H9 (cell line): Measurements from ENCODE around the gene BIN1. TPM values are rescaled to one million over a fixed set of nuclear protein-coding genes. Genes with fewer than 3 reads are reported as not detected.

Source experiments
- DNase-seq: peaks from one replicate; pipeline ENCODE4 v3.0.0-alpha.2; 2017
- H2AFZ ChIP-seq: one replicate; pipeline ENCODE4 v1.6.1; 2013; ENCODE audit warnings: mild to moderate bottlenecking, low read length, control low read depth, moderate library complexity
- H2AK5ac ChIP-seq: 2 replicates; pipeline ENCODE4 v1.6.1; 2013; ENCODE audit warnings: low read length, control low read depth, mixed read lengths; ENCODE audit not compliant: insufficient read length
- H2BK120ac ChIP-seq: one replicate; pipeline ENCODE4 v1.6.1; 2013; ENCODE audit warnings: low read depth, mild to moderate bottlenecking, low read length, control low read depth, inconsistent platforms; ENCODE audit not compliant: poor library complexity, severe bottlenecking
- H2BK12ac ChIP-seq: 2 replicates; pipeline ENCODE4 v1.6.1; 2013; ENCODE audit warnings: low read length, control low read depth, mixed read lengths, low read depth; ENCODE audit not compliant: insufficient read length
- H2BK15ac ChIP-seq: 2 replicates; pipeline ENCODE4 v1.6.1; 2013; ENCODE audit warnings: low read depth, low read length, control low read depth
- H2BK20ac ChIP-seq: one replicate; pipeline ENCODE4 v1.6.1; 2013; ENCODE audit warnings: low read depth, mild to moderate bottlenecking, low read length, control low read depth, inconsistent platforms; ENCODE audit not compliant: poor library complexity, severe bottlenecking
- H2BK5ac ChIP-seq: 2 replicates; pipeline ENCODE4 v1.6.1; 2013; ENCODE audit warnings: low read length, control low read depth, mixed read lengths; ENCODE audit not compliant: insufficient read length
- H3K14ac ChIP-seq: 2 replicates; pipeline ENCODE4 v1.6.1; 2013; ENCODE audit warnings: low read length, control low read depth; ENCODE audit not compliant: insufficient read depth
- H3K18ac ChIP-seq: 2 replicates; pipeline ENCODE4 v1.6.1; 2013; ENCODE audit warnings: low read depth, mild to moderate bottlenecking, mixed read lengths, low read length, control low read depth; ENCODE audit not compliant: insufficient read length
- H3K23ac ChIP-seq: 2 replicates; pipeline ENCODE4 v1.6.1; 2013; ENCODE audit warnings: low read length, control low read depth, mixed read lengths, low read depth; ENCODE audit not compliant: insufficient read length
- H3K23me2 ChIP-seq: 2 replicates; pipeline ENCODE4 v1.6.1; 2013; ENCODE audit warnings: low read depth, mild to moderate bottlenecking, mixed read lengths, low read length, control low read depth; ENCODE audit not compliant: insufficient read length, poor library complexity, severe bottlenecking
- H3K27ac ChIP-seq: 2 replicates; pipeline ENCODE4 v1.5.1; 2013; ENCODE audit warnings: low read length, control low read depth, mixed read lengths, low read depth; ENCODE audit not compliant: insufficient read length
- H3K27me3 ChIP-seq: 2 replicates; pipeline ENCODE4 v1.6.1; 2013; ENCODE audit warnings: low read length, control low read depth, inconsistent platforms; ENCODE audit not compliant: insufficient read depth
- H3K4ac ChIP-seq: 2 replicates; pipeline ENCODE4 v1.6.1; 2013; ENCODE audit warnings: low read depth, mild to moderate bottlenecking, control low read depth, inconsistent platforms, low read length, moderate library complexity
- H3K4me1 ChIP-seq: 2 replicates; pipeline ENCODE4 v1.6.1; 2013; ENCODE audit warnings: low read length, control low read depth, inconsistent platforms; ENCODE audit not compliant: insufficient read depth
- H3K4me2 ChIP-seq: 2 replicates; pipeline ENCODE4 v1.6.1; 2013; ENCODE audit warnings: low read length, control low read depth, mixed read lengths; ENCODE audit not compliant: insufficient read length, insufficient read depth
- H3K56ac ChIP-seq: 2 replicates; pipeline ENCODE4 v1.6.1; 2013; ENCODE audit warnings: low read depth, mild to moderate bottlenecking, mixed read lengths, low read length, control low read depth; ENCODE audit not compliant: insufficient read length
- H3K79me1 ChIP-seq: 2 replicates; pipeline ENCODE4 v1.6.1; 2013; ENCODE audit warnings: low read depth, mild to moderate bottlenecking, moderate library complexity, low read length, control low read depth, inconsistent platforms; ENCODE audit not compliant: insufficient read depth, poor library complexity, severe bottlenecking
- H3K79me2 ChIP-seq: 2 replicates; pipeline ENCODE4 v1.6.1; 2013; ENCODE audit warnings: low read length, control low read depth, inconsistent platforms; ENCODE audit not compliant: insufficient read depth
- H3K9ac ChIP-seq: 2 replicates; pipeline ENCODE4 v1.6.1; 2013; ENCODE audit warnings: low read length, control low read depth, mixed read lengths; ENCODE audit not compliant: insufficient read length; ENCODE audit errors: extremely low read depth
- H3K9me3 ChIP-seq: one replicate; pipeline ENCODE4 v1.6.1; 2013; ENCODE audit warnings: low read depth, low read length, inconsistent platforms; ENCODE audit not compliant: control insufficient read depth
- H3T11ph ChIP-seq: one replicate; pipeline ENCODE4 v1.6.1; 2013; ENCODE audit warnings: mild to moderate bottlenecking, low read length, control low read depth, inconsistent platforms
- H4K20me1 ChIP-seq: one replicate; pipeline ENCODE4 v1.6.1; 2013; ENCODE audit not compliant: control insufficient read depth, insufficient read length, insufficient read depth
- H4K5ac ChIP-seq: 2 replicates; pipeline ENCODE4 v1.6.1; 2013; ENCODE audit warnings: low read depth, mild to moderate bottlenecking, mixed read lengths, low read length, control low read depth; ENCODE audit not compliant: insufficient read length
- H4K8ac ChIP-seq: replicated peaks from 2 replicates; pipeline ENCODE4 v1.6.1; 2013; ENCODE audit warnings: low read length, control low read depth, mixed read lengths, low read depth; ENCODE audit not compliant: insufficient read length
- H4K91ac ChIP-seq: 2 replicates; pipeline ENCODE4 v1.6.1; 2013; ENCODE audit warnings: low read depth, mild to moderate bottlenecking, moderate library complexity, mixed read lengths, low read length, control low read depth; ENCODE audit not compliant: insufficient read length
- H3K27ac Mint-ChIP-seq, 3 experiments: 2 replicates in 2 of 3; 3 replicates in 1 of 3; pipeline ENCODE4 v1.8.0; 2020 to 2021; ENCODE audit warnings: mixed read lengths in 3 of 3, mild to moderate bottlenecking in 1 of 3, moderate library complexity in 1 of 3
- H3K27me3 Mint-ChIP-seq: 2 replicates; pipeline ENCODE4 v1.8.0; 2021; ENCODE audit warnings: low read depth, mild to moderate bottlenecking, moderate library complexity, mixed read lengths
- H3K36me3 Mint-ChIP-seq, 3 experiments: 2 replicates in 2 of 3; 3 replicates in 1 of 3; pipeline ENCODE4 v1.8.0; 2020 to 2021; ENCODE audit warnings: low read depth in 3 of 3, mixed read lengths in 3 of 3; ENCODE audit not compliant: insufficient read depth in 1 of 3
- H3K4me1 Mint-ChIP-seq, 2 experiments: 2 replicates each; pipeline ENCODE4 v1.8.0; 2020; ENCODE audit warnings: mixed read lengths in 2 of 2
- H3K4me3 Mint-ChIP-seq, 2 experiments: 2 replicates in 1 of 2; 3 replicates in 1 of 2; pipeline ENCODE4 v1.8.0; 2020 to 2021; ENCODE audit warnings: mild to moderate bottlenecking in 2 of 2, mixed read lengths in 2 of 2, moderate library complexity in 1 of 2
- H3K9me3 Mint-ChIP-seq, 2 experiments: 2 replicates in 1 of 2; 3 replicates in 1 of 2; pipeline ENCODE4 v1.8.0; 2020; ENCODE audit warnings: mild to moderate bottlenecking in 2 of 2, mixed read lengths in 2 of 2, moderate library complexity in 1 of 2
- CTCF ChIP-seq: fragments of 200-600 bp; sonication (generic); conservative IDR thresholded peaks from 3 replicates; pipeline ENCODE4 v1.8.0; 2021; ENCODE audit warnings: antibody characterized with exemption, mild to moderate bottlenecking
- WGBS: extraction: QIAGEN DNeasy Blood & Tissue Kit; methylation state at CpG from one replicate; pipeline ENCODE4 v1.1.7; 2013; ENCODE audit warnings: missing lambda C conversion rate, low lambda C conversion rate, mixed read lengths; ENCODE audit not compliant: insufficient read length; ENCODE audit errors: extremely low coverage; 5-methylcytosine and 5-hydroxymethylcytosine counted together
- total RNA-seq: library from RNA; stranded (reverse); gene quantifications from 2 replicates; pipeline ENCODE4 v1.2.1, GENCODE V29; 2021

The BIN1 gene
- total RNA-seq, 1 experiment from 2014 or later = 32.0 TPM

- H3K79me1 ChIP-seq = no peaks in the 10 kb centered on the region
- H3K4ac ChIP-seq = no peak overlapping the region
- Mint-ChIP-seq H3K36me3 (peaks cover 0 to 3% (median 0%) of the 10 kb centered on the region in 3 experiments; a peak in 1 of 7 replicates), H3K9me3 (no peaks in the 10 kb centered on the region), H3K27me3 (no peaks in the 10 kb centered on the region), H3K4me3 (no peak overlapping the region), H3K27ac (no peak overlapping the region), H3K4me1 (peaks cover 37 to 45% of the 10 kb centered on the region in 2 experiments)
- H3K79me2 ChIP-seq = no peaks in the 10 kb centered on the region; the same call in 1 of the 2 replicates
- H3K4me1 ChIP-seq = peaks cover 4% of the 10 kb centered on the region; the same call in 1 of the 2 replicates
- peaks cover 8% of the 10 kb centered on the region for H3K23me2 ChIP-seq
- H3K23ac ChIP-seq = no peak overlapping the region
- no peak overlapping the region for H2BK5ac ChIP-seq
- no peaks in the 10 kb centered on the region for H3K9me3 ChIP-seq
- H4K5ac ChIP-seq = no peak overlapping the region
- no peak overlapping the region for H2AFZ ChIP-seq
- H2BK120ac ChIP-seq = no peak overlapping the region
- no peak for TF ChIP-seq CTCF
- no peak overlapping the region for H2BK15ac ChIP-seq
- H3K27ac ChIP-seq = no peak overlapping the region
- H3K27me3 ChIP-seq = no peaks in the 10 kb centered on the region
- H2BK12ac ChIP-seq = no peak overlapping the region
- H4K91ac ChIP-seq = no peak overlapping the region
- H3T11ph ChIP-seq = no peak overlapping the region
- H2BK20ac ChIP-seq = no peak overlapping the region
- H4K20me1 ChIP-seq = no peaks in the 10 kb centered on the region
- H3K56ac ChIP-seq = no peak overlapping the region
- no CpG with 5 or more reads among the region's 6 CpGs for WGBS
- H3K9ac ChIP-seq = no peak overlapping the region
- H2AK5ac ChIP-seq = no peak overlapping the region
- no peak overlapping the region for H3K18ac ChIP-seq
- no peak for DNase-seq
- no peak overlapping the region for H3K4me2 ChIP-seq
- H4K8ac ChIP-seq = no peak overlapping the region
- H3K14ac ChIP-seq = no peak overlapping the region
Observed at GRCh38 chr2:127101048-127101611, 5.8 kb downstream of the BIN1 start.
